UCSD-AML1 (cell line): ENCODE data around the gene DLGAP1.

ENCODE experiments used
- DNase-seq: peaks from one replicate; lab custom pipeline; 2025; ENCODE audit not compliant: unreplicated experiment; lab: John Stamatoyannopoulos, UW

DLGAP1 gene

GRCh38 chr18:3649633-3650426 is 805.3 kb downstream of the DLGAP1 start:
- no peak for DNase-seq

DNA sequence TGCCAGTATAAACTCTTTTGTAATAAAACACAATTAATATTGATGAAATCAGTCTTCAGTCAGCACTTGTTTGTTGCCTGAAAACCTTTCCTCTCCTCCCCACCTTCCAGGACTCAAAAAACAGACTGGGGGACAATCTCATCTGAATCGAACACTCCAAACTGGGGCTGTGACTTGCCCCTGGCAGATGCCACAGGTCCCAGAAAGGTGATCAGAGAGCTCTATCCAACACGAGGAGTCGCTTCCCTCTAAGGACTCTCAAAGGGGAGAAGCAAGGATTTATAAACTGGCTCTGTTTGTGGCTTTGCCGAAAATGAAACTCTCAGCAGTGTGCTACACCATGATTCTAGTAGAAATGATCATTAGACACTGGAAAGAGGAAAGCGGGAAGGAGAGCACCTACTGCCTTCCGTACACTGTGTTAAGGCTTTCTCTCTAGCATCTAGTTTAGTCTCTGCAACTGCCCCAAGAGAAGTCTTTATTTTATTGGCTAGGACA is 805.9 kb downstream of the DLGAP1 start:
- no peak for DNase-seq

- DNase-seq, result no peak
Observed at GRCh38 chr18:3648641-3649040, 806.5 kb downstream of the DLGAP1 start.

GRCh38 chr18:3648200-3648599 is 806.9 kb downstream of the DLGAP1 start:
- no peak for DNase-seq

- DNase-seq, result no peak
Observed at GRCh38 chr18:3647636-3648035, 807.5 kb downstream of the DLGAP1 start.

DNA sequence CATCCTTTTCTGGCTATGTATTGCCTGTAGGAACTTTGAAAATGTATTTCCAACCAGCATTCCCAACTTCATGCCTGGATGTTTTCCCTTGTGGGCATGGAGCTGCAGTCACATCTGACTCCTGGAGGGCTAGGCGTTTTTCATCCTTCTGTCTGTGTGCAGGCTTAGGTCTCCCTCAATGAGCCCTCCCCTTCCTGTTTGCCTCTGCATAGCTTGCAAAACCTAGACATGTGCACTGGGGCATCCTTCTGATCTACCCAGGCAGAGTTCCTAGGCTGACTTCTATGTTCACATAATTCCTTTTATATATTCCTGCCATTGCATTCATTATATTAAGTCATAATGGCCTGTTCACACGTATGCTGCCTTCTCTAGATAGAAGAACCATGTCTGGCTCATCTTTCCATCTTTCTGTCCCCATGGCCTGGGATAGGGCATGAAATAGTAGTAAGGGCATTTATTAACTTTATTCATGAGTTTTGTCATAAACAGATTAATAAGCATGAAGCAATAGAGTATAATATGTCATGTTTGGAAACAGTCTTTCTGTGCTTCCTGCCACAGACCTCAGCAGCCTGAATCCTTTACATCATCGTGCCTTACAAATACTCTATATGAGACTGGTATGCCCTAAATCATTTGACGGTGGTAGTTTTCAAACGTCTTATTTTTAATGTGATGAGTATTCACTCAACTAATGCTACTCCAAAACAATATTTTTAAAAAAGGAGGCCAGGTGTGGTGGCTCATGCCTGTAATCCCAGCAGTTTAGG is 809.5 kb downstream of the DLGAP1 start:
- no peak for DNase-seq

DNA sequence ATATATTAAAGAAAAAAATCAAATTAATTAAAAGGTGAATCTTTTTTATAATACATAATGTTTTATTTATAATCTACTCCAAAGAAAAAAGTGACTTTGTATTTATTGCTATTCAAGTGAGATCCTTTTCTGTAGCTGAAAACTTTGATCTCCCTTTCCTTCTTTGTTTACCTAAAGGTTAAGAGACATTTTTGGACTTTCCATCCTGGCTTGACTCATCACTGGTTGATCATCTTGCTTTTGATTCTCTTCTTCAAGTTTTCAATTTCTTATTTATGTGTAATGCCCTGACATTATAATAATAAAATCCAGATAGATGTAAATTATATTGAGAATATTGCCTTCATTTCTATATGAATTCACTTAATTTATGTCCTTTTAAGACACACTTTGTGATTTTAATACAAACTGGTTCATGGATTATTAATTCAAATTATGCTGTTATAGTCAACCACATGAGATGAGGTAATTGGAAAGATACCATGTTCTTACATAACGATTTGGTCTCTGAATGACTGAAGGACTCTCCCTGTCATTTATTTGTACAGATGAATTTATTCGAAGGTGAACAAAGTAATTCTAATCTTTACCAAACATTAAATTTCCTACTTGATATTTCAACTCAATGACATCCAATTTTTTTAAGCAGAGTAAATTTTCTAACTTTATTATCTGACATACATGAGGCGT is 820.7 kb downstream of the DLGAP1 start:
- DNase-seq, result no peak

DNA sequence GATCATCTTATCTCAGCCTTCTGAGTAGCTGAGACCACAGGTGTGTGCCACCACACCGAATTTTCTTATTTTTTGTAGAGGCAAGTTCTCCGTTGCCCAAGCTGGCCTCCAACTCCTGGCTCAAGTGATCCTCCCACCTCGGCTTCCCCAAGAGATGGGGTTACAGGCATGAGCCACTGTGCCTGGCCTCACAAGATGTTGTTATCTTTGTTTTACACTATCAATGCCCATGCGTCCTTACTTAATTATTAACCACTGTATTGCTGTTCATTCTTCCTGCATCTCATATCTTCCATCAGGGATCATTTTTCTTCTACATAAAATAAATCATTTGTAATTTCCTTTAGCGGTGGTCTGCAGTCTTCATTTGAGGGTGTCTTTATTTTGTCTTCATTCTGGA is 823.2 kb downstream of the DLGAP1 start:
- no peak for DNase-seq

GRCh38 chr18:3626929-3627458 is 828.1 kb downstream of the DLGAP1 start:
- no peak for DNase-seq

DNA sequence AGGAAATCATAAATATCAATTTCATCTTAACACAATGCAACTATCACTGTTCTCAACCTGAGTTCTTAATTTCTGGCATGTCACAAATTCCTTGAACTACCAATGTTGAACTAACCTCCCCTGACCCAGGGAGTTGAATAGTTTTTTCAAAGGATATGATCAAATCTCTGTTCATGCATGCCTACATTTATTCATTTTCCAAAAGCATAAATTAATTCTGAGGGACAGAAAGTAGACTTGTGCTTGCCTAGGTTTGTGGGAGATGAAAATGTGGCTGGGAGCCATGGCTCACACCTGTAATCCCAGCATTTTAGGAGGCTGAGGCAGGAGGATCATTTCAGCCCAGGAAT is 829.4 kb downstream of the DLGAP1 start:
- DNase-seq, result no peak

DNA sequence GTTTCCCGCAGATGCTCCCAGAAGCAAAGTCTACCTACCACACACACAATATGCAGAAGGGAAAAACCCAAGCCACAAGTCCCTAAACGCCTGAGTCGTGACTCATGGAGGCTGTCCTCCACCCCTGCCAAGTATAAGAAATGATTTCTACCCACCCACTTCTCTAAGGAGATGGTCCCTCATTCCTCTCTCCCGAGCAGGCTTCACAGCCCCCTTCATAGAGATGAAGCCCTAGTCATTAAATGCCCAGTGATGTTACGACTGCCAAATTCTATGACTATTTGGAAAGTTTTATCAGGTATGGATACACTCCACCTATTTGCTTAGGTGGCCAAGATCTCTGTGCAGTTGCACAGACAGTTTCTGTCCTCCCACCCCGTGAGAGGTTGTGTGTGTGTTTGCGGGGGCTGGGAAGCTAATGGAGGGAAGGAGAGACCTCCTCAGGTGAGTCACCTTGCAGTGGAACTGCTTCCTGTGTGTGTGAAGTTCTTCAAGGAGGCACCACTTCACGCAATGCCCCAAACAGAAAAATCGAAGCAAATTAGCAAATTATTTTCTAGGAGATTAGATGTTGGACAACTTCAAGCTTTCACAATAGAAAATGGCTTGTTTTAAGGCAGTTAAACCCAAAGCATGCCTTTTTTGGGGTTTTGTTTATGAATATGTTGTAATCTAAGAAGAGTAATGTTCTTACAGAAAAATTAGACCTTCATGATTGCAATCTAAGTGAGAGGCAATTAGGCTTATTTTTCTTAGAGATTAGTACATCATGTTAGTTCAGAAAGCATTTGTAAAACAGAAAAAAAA is 830.0 kb downstream of the DLGAP1 start:
- peak; percentile 49 for DNase-seq

DNA sequence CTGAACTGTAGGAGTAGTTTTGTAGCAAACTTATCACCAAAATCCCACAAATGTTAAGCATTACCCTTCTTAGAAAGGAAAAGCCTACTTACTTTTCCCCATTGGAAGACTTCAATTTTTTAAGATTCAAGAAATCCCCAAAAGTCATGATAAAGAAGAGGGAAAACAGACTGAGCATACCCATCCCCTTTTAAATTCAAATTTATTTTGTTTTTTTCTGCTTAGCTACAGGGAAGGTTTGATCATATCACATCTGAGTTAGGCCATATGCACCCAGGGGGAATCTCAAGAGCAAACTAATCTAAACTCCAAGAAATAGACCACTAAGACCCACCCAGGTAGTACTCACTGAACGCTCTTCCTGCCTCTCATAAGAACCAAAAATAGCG is 830.6 kb downstream of the DLGAP1 start:
- DNase-seq, result no peak

DNA sequence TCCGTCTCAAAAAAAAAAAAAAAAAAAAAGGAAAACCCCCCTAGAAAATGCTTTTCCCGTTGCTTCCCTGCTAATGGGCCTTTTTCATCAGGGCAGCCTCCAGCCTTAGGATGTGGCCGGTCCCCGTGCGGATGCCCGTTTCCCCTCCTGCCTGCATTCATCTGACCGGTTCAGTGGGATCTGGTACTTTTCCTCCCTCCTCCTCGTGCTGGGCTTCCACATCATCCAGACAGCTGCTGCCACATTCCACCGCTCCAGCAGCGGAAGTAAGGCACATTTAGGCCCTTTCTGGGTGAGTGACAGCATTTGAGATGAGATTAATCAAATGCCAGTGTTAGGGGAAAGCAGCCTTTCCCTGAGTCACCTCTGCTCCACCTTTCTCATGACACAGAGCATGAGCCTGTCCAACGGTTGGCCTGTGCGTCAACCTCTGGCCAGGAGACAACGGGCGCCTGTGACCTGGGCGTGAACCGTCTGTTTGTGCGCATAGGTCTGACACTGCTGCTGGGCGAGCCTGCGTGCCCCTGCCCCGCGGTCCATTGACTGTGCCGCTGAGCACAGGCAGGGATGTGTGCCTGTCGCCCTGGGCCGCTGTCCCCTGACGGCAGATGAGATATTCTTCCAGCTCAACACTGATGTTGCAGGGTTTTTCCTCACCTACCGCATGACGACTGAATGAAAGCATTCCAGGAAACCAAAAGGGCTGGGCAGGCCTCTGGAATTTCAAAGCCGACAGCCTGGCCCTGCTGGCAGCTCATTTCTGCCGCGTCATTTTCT is 831.1 kb downstream of the DLGAP1 start:
- peak; percentile 66 for DNase-seq

GRCh38 chr18:3620146-3621119 is 834.7 kb downstream of the DLGAP1 start:
- DNase-seq, result no peak

- DNase-seq, result no peak
Observed at GRCh38 chr18:3619746-3620145, 835.4 kb downstream of the DLGAP1 start.

- DNase-seq, result no peak
Observed at GRCh38 chr18:3619222-3619621, 835.9 kb downstream of the DLGAP1 start.

- no peak for DNase-seq
Observed at GRCh38 chr18:3616744-3617143, 838.4 kb downstream of the DLGAP1 start.

- no peak for DNase-seq
Observed at GRCh38 chr18:3616142-3616541, 839.0 kb downstream of the DLGAP1 start.
